ENCODE measurements around the gene FZD10. TPM values are rescaled to one million over a fixed set of nuclear protein-coding genes. Genes with fewer than 3 reads are reported as not detected.

The FZD10 gene
- 1 to 10 TPM; 1.4 to 3.5 (median 2.9) TPM for polyA plus RNA-seq (ENCODE audit: insufficient read length in 4 of 4)

- no peak for DNase-seq (ENCODE audit: low read depth in 4 of 4, low spot score in 3 of 4)
Measured at GRCh38 chr12:130162267-130162666, at the start of gene FZD10. FZD10 (plus strand) TSS chr12:130162464; CDS start chr12:130162943, 479 bp downstream.

GRCh38 chr12:130114952-130115351 is 47.3 kb upstream of the FZD10 start:
- DNase-seq (ENCODE audit: low read depth in 4 of 4, low spot score in 3 of 4) = no peak

- DNase-seq (ENCODE audit: low read depth in 4 of 4, low spot score in 3 of 4) = no peak
Measured at GRCh38 chr12:130115646-130116045, 46.6 kb upstream of the FZD10 start.

GRCh38 chr12:130116791-130117190 is 45.5 kb upstream of the FZD10 start:
- no peak for DNase-seq (ENCODE audit: low read depth in 4 of 4, low spot score in 3 of 4)

GRCh38 chr12:130117233-130117632 is 45.0 kb upstream of the FZD10 start:
- no peak for DNase-seq (ENCODE audit: low read depth in 4 of 4, low spot score in 3 of 4)

- no peak for DNase-seq (ENCODE audit: low read depth in 4 of 4, low spot score in 3 of 4)
Measured at GRCh38 chr12:130117701-130118100, 44.6 kb upstream of the FZD10 start.

GRCh38 chr12:130118181-130118580 is 44.1 kb upstream of the FZD10 start:
- no peak for DNase-seq (ENCODE audit: low read depth in 4 of 4, low spot score in 3 of 4)

- DNase-seq (ENCODE audit: low read depth in 4 of 4, low spot score in 3 of 4) = no peak
Measured at GRCh38 chr12:130119241-130119861, 42.9 kb upstream of the FZD10 start.

- DNase-seq (ENCODE audit: low read depth in 4 of 4, low spot score in 3 of 4) = no peak
Measured at GRCh38 chr12:130120012-130120805, 42.1 kb upstream of the FZD10 start.

- DNase-seq (ENCODE audit: low read depth in 4 of 4, low spot score in 3 of 4) = no peak
Measured at GRCh38 chr12:130121226-130122000, 40.9 kb upstream of the FZD10 start.

- DNase-seq (ENCODE audit: low read depth in 4 of 4, low spot score in 3 of 4) = no peak
Measured at GRCh38 chr12:130122356-130122755, 39.9 kb upstream of the FZD10 start.

GRCh38 chr12:130124106-130124505 is 38.2 kb upstream of the FZD10 start:
- no peak for DNase-seq (ENCODE audit: low read depth in 4 of 4, low spot score in 3 of 4)

- no peak for DNase-seq (ENCODE audit: low read depth in 4 of 4, low spot score in 3 of 4)
Measured at GRCh38 chr12:130124605-130125244, 37.5 kb upstream of the FZD10 start.

- no peak for DNase-seq (ENCODE audit: low read depth in 4 of 4, low spot score in 3 of 4)
Measured at GRCh38 chr12:130126023-130126432, 36.2 kb upstream of the FZD10 start.

GRCh38 chr12:130127532-130127911 is 34.7 kb upstream of the FZD10 start:
- no peak for DNase-seq (ENCODE audit: low read depth in 4 of 4, low spot score in 3 of 4)

- no peak for DNase-seq (ENCODE audit: low read depth in 4 of 4, low spot score in 3 of 4)
Measured at GRCh38 chr12:130127912-130128789, 34.1 kb upstream of the FZD10 start.

- DNase-seq (ENCODE audit: low read depth in 4 of 4, low spot score in 3 of 4) = no peak
Measured at GRCh38 chr12:130128790-130129735, 33.2 kb upstream of the FZD10 start.

GRCh38 chr12:130130346-130130745 is 31.9 kb upstream of the FZD10 start:
- no peak for DNase-seq (ENCODE audit: low read depth in 4 of 4, low spot score in 3 of 4)

GRCh38 chr12:130131025-130131424 is 31.2 kb upstream of the FZD10 start:
- DNase-seq (ENCODE audit: low read depth in 4 of 4, low spot score in 3 of 4) = no peak

Measured in left renal pelvis (tissue), 4 donors.